Endothelial cell of hepatic sinusoid (primary cell): ENCODE measurements around the gene FHL2.
"Not testable (repeated sequence)": the region's sequence is repeated elsewhere in the genome, so short reads cannot be mapped to it uniquely, and the experiment has no call there.

Experiments used
- in situ Hi-C: cut with HindIII; loops from 2 replicates; pipeline ENCODE4 v1.10.0; 2017; ENCODE audit warnings: low sequenced_read_pairs

FHL2 gene

GRCh38 chr2:105344704-105345345 is 54.0 kb downstream of the FHL2 start:
- in situ Hi-C loops: no loop called here

DNA sequence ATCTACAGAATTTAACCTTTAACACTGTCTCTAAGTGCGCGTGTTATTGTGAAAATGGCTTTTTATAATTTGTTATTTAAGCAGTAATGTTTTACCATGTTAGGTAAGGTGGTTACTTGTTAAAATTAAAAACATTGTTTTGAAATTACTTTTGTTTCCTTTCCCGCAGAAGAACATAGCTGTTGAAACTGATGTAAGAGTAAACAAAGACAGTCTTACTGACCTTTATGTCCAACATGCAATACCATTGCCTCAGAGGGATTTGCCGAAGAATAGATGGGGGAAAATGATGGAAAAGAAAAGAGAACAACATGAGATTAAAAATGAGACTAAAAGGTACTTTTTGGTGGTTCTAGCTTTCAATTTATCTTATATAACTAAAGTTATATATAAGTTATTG is 59.4 kb downstream of the FHL2 start:
- in situ Hi-C loops: no loop called here

DNA sequence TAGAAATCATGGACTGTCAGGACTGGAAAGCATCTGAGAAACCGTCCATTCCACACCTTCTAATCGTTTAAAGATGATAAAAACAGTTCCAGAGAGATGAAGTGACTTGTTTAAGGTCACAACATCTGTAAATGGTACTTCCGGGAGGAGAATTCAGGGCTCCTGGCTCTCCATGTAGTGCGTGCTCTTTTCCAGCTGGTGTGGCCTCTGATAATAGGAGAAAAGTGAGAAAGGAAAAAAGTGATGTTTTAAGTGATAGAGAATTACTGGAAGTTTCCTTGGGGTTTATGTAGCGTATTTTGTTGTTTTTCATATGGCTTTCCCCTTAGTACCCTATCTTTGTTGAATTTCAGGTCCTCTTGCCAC is 60.8 kb downstream of the FHL2 start:
- in situ Hi-C loops: no loop called here

GRCh38 chr2:105337122-105338019 is 61.5 kb downstream of the FHL2 start, which contains the start of gene C2orf49:
TSS of gene C2orf49 (plus strand) at chr2:105337540. CDS start at chr2:105337588, 48 bp downstream.
- in situ Hi-C loops: no loop called here

- in situ Hi-C loops: no loop called here
These were observed 62.1 kb downstream of the FHL2 start for GRCh38 chr2:105336786-105337121.

DNA sequence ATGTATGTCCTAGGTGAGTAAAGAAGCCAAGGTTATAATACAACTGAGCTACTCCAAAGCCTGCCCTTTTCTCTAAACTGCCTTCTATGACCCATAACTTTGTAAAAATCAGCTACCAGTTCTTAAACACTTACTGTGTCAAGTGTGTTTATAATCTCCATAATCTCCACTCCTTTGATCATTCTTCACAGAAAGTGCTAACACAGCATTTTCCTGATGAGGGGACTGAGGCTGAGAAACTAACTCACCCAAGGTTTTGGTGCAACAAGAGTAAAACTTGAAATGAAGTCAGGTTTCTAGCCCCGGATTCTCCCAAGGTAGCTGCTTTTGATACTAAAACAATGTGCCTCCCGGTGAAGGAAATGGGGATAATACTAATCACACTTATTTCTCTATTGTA is 63.4 kb downstream of the FHL2 start:
- in situ Hi-C loops: no loop called here

GRCh38 chr2:105334211-105334610 is 64.6 kb downstream of the FHL2 start:
- in situ Hi-C loops: no loop called here

GRCh38 chr2:105330681-105331375 is 68.0 kb downstream of the FHL2 start:
- in situ Hi-C loops: no loop called here

DNA sequence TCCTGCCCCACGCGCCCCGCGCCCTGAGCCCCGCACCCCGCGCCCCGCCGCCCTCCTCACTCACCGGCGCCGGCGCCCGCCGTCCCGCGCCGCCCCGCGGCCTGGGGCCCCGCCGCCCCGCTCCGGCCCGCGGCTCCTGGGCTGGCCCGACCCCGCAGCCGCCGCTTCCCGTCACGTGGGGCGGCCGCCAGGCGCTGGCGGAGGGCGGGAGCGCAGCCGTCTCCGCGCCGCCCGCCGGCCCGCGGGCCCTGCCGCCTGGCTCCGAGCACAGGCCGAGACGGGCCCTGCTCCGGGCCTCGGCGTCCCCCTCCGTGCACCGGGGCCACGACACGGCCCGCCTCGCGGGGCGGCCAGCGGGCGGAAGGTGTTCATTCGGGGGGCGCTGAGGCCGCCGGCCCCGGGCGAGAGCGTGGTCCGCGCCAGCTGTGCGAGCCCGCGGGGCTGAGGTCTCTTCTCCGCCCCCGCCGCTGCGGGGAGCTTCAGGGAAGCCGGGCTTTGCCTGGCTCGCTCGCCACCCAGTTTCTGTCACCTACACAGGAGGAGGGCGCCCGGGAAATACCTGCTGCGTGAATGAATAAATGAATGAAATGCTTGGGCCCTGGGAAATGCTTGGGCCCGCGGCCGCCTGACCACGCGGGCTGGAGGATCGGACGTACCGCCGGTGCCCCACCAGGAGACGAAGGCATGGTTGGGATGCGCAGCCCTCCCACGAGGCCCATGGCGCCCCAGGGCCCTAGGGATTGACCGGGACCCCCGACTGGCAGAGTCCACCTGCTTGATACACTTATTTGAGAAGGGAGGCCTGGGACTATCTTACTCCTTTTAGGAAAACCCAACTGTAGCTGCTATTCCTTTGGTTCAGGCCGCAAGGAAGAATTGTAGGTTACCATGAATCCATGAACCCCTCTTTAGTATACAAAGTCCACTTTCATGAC is 69.0 kb downstream of the FHL2 start, which contains the start of gene TGFBRAP1:
TSS of gene TGFBRAP1 (minus strand) at position 175 of the 935 bp plus-strand sequence. CDS start 21,434 bp downstream, outside the sequence.
- in situ Hi-C loops: no loop called here

DNA sequence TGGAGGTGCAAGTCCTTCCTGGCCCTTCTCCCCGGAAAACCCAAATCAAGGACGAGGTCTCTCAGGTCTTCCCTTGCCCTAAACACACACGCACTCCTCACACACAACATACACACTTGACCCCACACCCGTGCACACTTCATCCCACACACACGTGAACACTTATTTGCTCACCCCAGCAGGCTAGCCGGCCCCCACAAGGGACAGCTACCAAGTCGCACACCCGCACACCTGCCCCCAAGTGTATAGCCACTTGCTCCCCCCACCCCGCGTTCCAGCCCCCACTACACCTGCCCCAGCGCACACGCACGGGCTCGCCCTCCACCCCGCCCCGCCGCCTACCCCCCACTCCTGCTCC is 69.7 kb downstream of the FHL2 start:
- in situ Hi-C loops: no loop called here

GRCh38 chr2:105328281-105329196 is 70.3 kb downstream of the FHL2 start:
- in situ Hi-C loops: no loop called here

- in situ Hi-C loops: no loop called here
These were observed 71.2 kb downstream of the FHL2 start for GRCh38 chr2:105327690-105328089.

- in situ Hi-C loops: not testable (repeated sequence)
These were observed 71.6 kb downstream of the FHL2 start for GRCh38 chr2:105327271-105327670.

GRCh38 chr2:105325389-105325963 is 73.4 kb downstream of the FHL2 start:
- in situ Hi-C loops: no loop called here

DNA sequence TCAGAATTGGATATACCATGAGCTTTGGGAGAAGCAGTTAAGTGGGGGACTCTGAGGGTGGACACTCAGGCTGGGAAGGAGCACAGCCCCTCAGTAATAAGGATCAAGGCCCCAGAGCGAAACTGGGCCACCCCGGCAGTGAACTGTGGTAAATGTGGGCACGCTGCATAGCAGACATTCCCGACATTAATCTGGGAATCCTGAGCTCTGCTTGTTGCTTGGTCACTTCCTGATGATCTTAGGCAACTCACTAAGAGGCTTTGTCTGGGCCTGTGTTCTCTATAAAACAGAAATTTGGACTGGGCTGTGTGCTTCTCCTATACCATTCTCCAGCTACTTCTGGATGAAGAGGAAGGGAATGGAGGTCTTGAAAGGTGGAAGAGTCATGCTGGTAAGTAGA is 74.1 kb downstream of the FHL2 start:
- in situ Hi-C loops: no loop called here

DNA sequence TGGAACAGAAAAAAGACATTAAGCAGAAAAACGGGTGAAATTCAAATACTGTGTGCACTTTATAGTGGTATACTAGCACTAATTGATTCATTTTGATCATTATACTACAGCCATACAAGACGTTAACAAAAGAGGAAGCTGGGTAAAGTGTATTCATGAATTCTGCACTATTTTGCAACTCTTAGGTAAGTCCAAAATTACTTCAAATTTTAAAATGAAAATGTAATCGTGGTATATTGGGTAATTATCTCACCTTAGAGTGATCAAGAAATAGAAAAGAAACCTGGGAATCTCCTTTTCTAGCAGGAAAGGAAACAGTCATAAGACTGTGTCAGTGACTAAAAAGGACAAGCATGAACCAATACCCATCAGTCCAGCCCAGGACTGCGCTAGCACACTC is 74.8 kb downstream of the FHL2 start:
- in situ Hi-C loops: no loop called here

DNA sequence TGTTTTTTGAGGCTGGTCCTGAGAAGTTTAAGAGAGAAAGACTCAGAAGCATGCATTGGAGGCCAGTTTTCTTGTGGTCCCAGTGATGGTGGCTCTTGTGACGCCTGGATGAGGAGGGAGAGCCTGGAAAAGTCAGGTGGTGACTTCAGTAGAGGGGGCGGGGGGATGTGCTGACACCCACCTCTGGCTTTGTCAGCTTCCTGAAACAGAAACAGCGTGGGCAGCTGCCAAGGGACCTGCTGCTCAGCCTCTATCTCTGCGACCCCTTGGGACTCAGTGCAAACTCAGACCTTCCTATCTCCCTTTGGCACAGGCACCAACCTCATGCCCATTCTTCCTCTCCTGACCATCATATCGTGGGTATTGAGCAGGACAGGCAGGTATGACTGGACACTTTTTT is 75.7 kb downstream of the FHL2 start:
- in situ Hi-C loops: no loop called here

GRCh38 chr2:105321875-105322646 is 76.8 kb downstream of the FHL2 start:
- in situ Hi-C loops: no loop called here
